ENCODE measurements around the gene ZNF701. TPM values are rescaled to one million over a fixed set of nuclear protein-coding genes. Genes with fewer than 3 reads are reported as not detected.
"Not testable (repeated sequence)": the region's sequence is repeated elsewhere in the genome, so short reads cannot be mapped to it uniquely, and the experiment has no call there.

Gene ZNF701
- total RNA-seq, 4 donors from 2014 or later, result 11.7 to 16.2 (median 12.6) TPM

DNA sequence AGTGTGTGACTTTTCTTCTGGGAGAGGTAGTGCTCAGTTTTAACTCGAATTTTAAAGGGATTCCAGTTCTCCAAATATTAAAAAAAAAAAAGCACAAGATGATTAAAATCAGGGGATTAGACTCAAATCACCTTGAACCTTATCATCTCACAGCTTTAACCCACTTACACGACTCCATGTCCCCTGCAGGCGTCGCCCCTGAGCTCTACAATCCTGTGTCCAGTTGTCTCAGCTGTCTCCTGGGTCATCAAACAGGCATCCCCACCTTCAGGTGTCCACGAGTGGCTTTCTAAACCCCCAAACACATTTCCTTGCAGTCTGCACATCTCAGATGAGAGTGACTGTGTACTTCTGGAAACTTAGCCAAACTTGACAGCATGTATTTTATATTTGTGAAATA is 28.5 kb upstream of the ZNF701 start:
- Histone ChIP-seq H3K27me3 (no peaks in the 10 kb centered on the region), H3K9me3 (no peaks in the 10 kb centered on the region), H3K4me3 (no peak overlapping the region), H3K27ac (no peak overlapping the region), H3K4me1 (peaks cover 3% of the 10 kb centered on the region), H3K36me3 (peaks cover 44% of the 10 kb centered on the region)
- TF ChIP-seq, protein P1, sequence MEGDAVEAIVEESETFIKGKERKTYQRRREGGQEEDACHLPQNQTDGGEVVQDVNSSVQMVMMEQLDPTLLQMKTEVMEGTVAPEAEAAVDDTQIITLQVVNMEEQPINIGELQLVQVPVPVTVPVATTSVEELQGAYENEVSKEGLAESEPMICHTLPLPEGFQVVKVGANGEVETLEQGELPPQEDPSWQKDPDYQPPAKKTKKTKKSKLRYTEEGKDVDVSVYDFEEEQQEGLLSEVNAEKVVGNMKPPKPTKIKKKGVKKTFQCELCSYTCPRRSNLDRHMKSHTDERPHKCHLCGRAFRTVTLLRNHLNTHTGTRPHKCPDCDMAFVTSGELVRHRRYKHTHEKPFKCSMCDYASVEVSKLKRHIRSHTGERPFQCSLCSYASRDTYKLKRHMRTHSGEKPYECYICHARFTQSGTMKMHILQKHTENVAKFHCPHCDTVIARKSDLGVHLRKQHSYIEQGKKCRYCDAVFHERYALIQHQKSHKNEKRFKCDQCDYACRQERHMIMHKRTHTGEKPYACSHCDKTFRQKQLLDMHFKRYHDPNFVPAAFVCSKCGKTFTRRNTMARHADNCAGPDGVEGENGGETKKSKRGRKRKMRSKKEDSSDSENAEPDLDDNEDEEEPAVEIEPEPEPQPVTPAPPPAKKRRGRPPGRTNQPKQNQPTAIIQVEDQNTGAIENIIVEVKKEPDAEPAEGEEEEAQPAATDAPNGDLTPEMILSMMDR (IDR thresholded peaks at IDR 0.05), result no peak
- TF ChIP-seq POLR2AphosphoS5 (IDR thresholded peaks at IDR 0.05), result no peak
- no peak for TF ChIP-seq EP300 (IDR thresholded peaks at IDR 0.05)
- TF ChIP-seq POLR2A (IDR thresholded peaks at IDR 0.05), result no peak
- 88% methylated on average over 5 of the region's 5 CpGs for WGBS
- DNase-seq (ENCODE audit: low spot score in 2 of 2), result no peak

GRCh38 chr19:52542541-52542940 is 27.5 kb upstream of the ZNF701 start:
- not testable (repeated sequence) for DNase-seq (ENCODE audit: low spot score in 2 of 2); H3K4me1 ChIP-seq; H3K4me3 ChIP-seq; H3K27me3 ChIP-seq; H3K9me3 ChIP-seq; H3K27ac ChIP-seq
- H3K36me3 ChIP-seq, result peaks cover 53% of the 10 kb centered on the region
- 72% methylated on average over 6 of the region's 6 CpGs for WGBS

DNA sequence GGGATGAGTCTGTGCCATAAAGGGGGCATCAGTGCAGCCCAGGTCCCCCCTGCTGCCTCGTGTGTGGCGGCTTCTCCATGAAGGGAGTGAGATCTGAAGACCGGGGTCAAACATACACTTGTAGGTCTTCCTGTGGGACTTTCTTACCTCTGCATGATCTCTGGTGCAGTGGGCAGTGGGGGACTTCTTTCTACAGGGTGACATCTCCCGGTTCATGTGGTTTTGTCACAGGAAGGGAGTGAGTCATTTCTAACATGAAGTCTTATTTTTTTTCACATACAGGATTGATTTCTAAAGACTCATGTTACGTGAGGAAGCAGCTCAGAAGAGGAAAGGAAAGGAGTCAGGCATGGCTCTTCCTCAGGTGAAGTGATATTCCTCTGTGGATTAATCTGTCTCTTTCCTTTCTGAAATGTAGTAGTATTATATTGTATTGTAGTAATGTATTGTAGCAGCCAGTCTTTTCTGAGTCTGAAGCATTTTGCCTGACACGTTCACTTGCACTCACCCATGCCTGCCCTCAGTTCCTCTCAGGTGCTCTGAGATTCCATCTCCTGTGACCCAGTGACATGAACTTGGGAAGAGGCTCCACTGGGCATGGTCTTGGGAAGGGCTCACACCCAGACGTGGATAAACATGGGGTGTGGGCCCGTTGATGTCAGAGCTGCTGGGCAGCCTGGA is 27.0 kb upstream of the ZNF701 start:
- Histone ChIP-seq H3K9me3 (no peaks in the 10 kb centered on the region), H3K4me1 (no peaks in the 10 kb centered on the region), H3K27ac (no peak overlapping the region), H3K27me3 (no peaks in the 10 kb centered on the region), H3K36me3 (peaks cover 59% of the 10 kb centered on the region), H3K4me3 (no peak overlapping the region)
- TF ChIP-seq EP300 (IDR thresholded peaks at IDR 0.05), result no peak
- no peak for TF ChIP-seq POLR2A (IDR thresholded peaks at IDR 0.05)
- TF ChIP-seq, protein P1 (IDR thresholded peaks at IDR 0.05), result no peak
- no peak for TF ChIP-seq POLR2AphosphoS5 (IDR thresholded peaks at IDR 0.05)
- WGBS, result 76% methylated on average over 8 of the region's 8 CpGs
- DNase-seq (ENCODE audit: low spot score in 2 of 2), result no peak

GRCh38 chr19:52554216-52554971 is 15.7 kb upstream of the ZNF701 start:
- Histone ChIP-seq H3K36me3 (peaks cover 88% of the 10 kb centered on the region), H3K4me3 (no peak overlapping the region), H3K27ac (no peak overlapping the region), H3K4me1 (no peaks in the 10 kb centered on the region), H3K9me3 (peaks cover 56% of the 10 kb centered on the region), H3K27me3 (no peaks in the 10 kb centered on the region)
- DNase-seq (ENCODE audit: low spot score in 2 of 2), result no peak
- TF ChIP-seq POLR2A (IDR thresholded peaks at IDR 0.05), result no peak
- TF ChIP-seq EP300 (IDR thresholded peaks at IDR 0.05), result no peak
- TF ChIP-seq, protein P1 (IDR thresholded peaks at IDR 0.05), result no peak
- no peak for TF ChIP-seq POLR2AphosphoS5 (IDR thresholded peaks at IDR 0.05)
- WGBS, result 94% methylated on average over 15 of the region's 15 CpGs

DNA sequence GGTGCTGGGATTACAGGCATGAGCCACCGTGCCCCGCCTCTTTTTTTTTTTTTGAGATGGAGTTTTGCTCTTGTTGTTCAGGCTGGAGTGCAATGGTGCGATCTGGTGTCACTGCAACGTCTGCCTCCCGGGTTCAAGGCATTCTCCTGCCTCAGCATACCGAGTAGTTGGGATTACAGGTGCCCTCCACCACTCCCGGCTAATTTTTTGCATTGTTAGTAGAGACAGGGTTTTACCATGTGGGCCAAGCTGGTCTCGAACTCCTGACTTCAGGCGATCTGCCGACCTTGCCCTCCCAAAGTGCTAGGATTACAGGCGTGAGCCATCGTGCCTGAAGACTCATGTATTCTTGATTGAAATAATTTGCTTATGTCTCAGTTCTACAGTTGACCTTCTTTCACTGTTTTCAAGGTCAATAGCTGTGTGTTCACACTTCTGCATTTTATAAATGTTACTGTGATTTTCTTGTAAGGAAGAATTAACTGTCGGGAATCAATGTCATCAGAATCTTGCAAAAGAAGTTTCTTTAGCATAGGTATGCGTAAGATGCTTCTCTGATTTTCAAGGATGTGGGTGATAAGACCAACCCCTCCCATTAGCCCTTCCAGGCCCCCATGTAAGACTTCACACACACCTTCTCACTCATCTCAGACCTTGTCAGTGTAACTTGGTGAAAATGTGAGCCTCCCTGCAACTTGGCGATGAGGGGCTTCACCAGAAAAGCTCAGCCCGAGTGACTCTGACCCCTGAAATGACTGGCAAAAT is 12.7 kb upstream of the ZNF701 start:
- Histone ChIP-seq H3K36me3 (peaks cover 79% of the 10 kb centered on the region), H3K27me3 (no peaks in the 10 kb centered on the region), H3K9me3 (peaks cover 59% of the 10 kb centered on the region), H3K4me1 (no peaks in the 10 kb centered on the region), H3K4me3 (no peak overlapping the region), H3K27ac (no peak overlapping the region)
- 97% methylated on average over 16 of the region's 16 CpGs for WGBS
- TF ChIP-seq, protein P1 (IDR thresholded peaks at IDR 0.05), result no peak
- no peak for TF ChIP-seq EP300 (IDR thresholded peaks at IDR 0.05)
- no peak for TF ChIP-seq POLR2AphosphoS5 (IDR thresholded peaks at IDR 0.05)
- no peak for TF ChIP-seq POLR2A (IDR thresholded peaks at IDR 0.05)
- DNase-seq (ENCODE audit: low spot score in 2 of 2), result no peak

- H3K4me3 ChIP-seq; H3K27ac ChIP-seq; H3K27me3 ChIP-seq; H3K4me1 ChIP-seq; DNase-seq (ENCODE audit: low spot score in 2 of 2): not testable (repeated sequence)
- WGBS, result 79% methylated on average over 5 of the region's 5 CpGs
- Histone ChIP-seq H3K9me3 (peaks cover 57% of the 10 kb centered on the region), H3K36me3 (peaks cover 78% of the 10 kb centered on the region)
Observed at GRCh38 chr19:52558732-52559445, 11.2 kb upstream of the ZNF701 start.

- peaks cover 60% of the 10 kb centered on the region for H3K36me3 ChIP-seq
- H3K27me3 ChIP-seq; H3K27ac ChIP-seq; H3K4me3 ChIP-seq; H3K4me1 ChIP-seq; DNase-seq (ENCODE audit: low spot score in 2 of 2): not testable (repeated sequence)
- peaks cover 35% of the 10 kb centered on the region for H3K9me3 ChIP-seq
- 98% methylated on average over 8 of the region's 8 CpGs for WGBS
Observed at GRCh38 chr19:52561611-52562010, 8.5 kb upstream of the ZNF701 start.

All from suprapubic skin (tissue), 4 donors.